Esophagus squamous epithelium (tissue), 5 donors: ENCODE results near the gene PLA2G15. TPM values are rescaled to one million over a fixed set of nuclear protein-coding genes. Genes with fewer than 3 reads are reported as not detected.
A peak's percentile ranks its signal among the peaks of the same experiment; 100 is the strongest.

ENCODE experiments used
- DNase-seq: peaks from one replicate; lab custom pipeline; 2025; lab: John Stamatoyannopoulos, UW
- H3K27ac ChIP-seq, 4 donors: fragments of 200-600 bp; sonication (generic); one replicate each; pipeline ENCODE4 v1.5.1; 2016 to 2019; ENCODE audit warnings: mild to moderate bottlenecking in 1 of 4
- H3K27me3 ChIP-seq, 4 donors: fragments of 200-600 bp; sonication (generic); 1 replicate in 3 of 4; 2 replicates in 1 of 4; pipeline versions ENCODE4 v1.5.1 to v1.6.0; 2017 to 2021; ENCODE audit warnings: antibody characterized with exemption in 1 of 4
- H3K36me3 ChIP-seq, 3 donors: fragments of 200-600 bp; sonication (generic); one replicate each; pipeline ENCODE4 v1.5.1; 2016 to 2019
- H3K4me1 ChIP-seq, 3 donors: fragments of 200-600 bp; sonication (generic); one replicate each; pipeline ENCODE4 v1.5.1; 2017 to 2019
- H3K4me3 ChIP-seq, 4 donors: fragments of 200-600 bp; sonication (generic); 1 replicate in 3 of 4; 2 replicates in 1 of 4; pipeline ENCODE4 v1.5.1; 2016 to 2019; ENCODE audit warnings: mild to moderate bottlenecking in 2 of 4, moderate library complexity in 1 of 4
- H3K9me3 ChIP-seq, 3 donors: fragments of 200-600 bp; sonication (generic); one replicate each; pipeline ENCODE4 v1.5.1; 2016 to 2019
- CTCF ChIP-seq, 6 experiments: fragments of 450-650 bp in 4 of 6; fragments of 200-600 bp in 2 of 6; sonication (generic) in 2 of 6; IDR thresholded peaks; one replicate each; pipeline ENCODE4 v1.5.1; 2016 to 2019; ENCODE audit warnings: antibody characterized with exemption in 6 of 6, mild to moderate bottlenecking in 4 of 6, moderate library complexity in 4 of 6
- POLR2A ChIP-seq, 4 donors: fragments of 450-650 bp; IDR thresholded peaks; one replicate each; pipeline ENCODE4 v1.6.1; 2017; ENCODE audit warnings: antibody characterized with exemption in 4 of 4, mild to moderate bottlenecking in 4 of 4, moderate library complexity in 3 of 4
- WGBS, 2 donors: methylation state at CpG; one replicate each; pipeline ENCODE4 v1.1.5; 2018; 5-methylcytosine and 5-hydroxymethylcytosine counted together
- intact Hi-C: fragments of 100-400 bp; cut with DNase I; formaldehyde crosslinking; loops from one replicate; pipeline ENCODE4 v1.15.0; 2022
- small RNA-seq, 4 donors: library from RNA; depleted of rRNA; stranded (forward); fragments of <200 nt; gene quantifications; one replicate each; pipeline ENCODE3, GENCODE V24; 2016
- total RNA-seq, 4 donors: library from RNA; depleted of rRNA; stranded (reverse); fragments of >200 nt; gene quantifications; one replicate each; pipeline ENCODE4 v1.1.0, GENCODE V29; 2016
- donor health status: DM: yes; HTN: yes; CAD: no.

Gene PLA2G15
- total RNA-seq, 4 donors from 2014 or later = 3.3 to 9.8 (median 6.6) TPM

GRCh38 chr16:68310437-68310773, 65.2 kb downstream of the PLA2G15 start:
- no peaks in the 10 kb centered on the region for H3K9me3 ChIP-seq
- peaks cover 16 to 50% (median 28%) of the 10 kb centered on the region in 3 donors for H3K4me1 ChIP-seq
- TF ChIP-seq CTCF (IDR thresholded peaks at IDR 0.05) = no peak
- no peak for TF ChIP-seq POLR2A (IDR thresholded peaks at IDR 0.05)
- H3K36me3 ChIP-seq = peaks cover 0 to 49% (median 11%) of the 10 kb centered on the region in 3 donors
- no peak for DNase-seq
- WGBS, 2 donors = 0% methylated on average over 1 of the region's 29 CpGs; no CpG with 5 or more reads in 1 of the 2 donors
- peak overlapping the region; percentile 67 to 98 (median 78) for H3K4me3 ChIP-seq
- H3K27ac ChIP-seq = peak overlapping the region; percentile 81 to 89 (median 87)
- intact Hi-C loops = loop anchor here (10.0 kb wide), 1 partner anchor 56 kb away; no protein-coding TSS in a partner anchor
- no peaks in the 10 kb centered on the region for H3K27me3 ChIP-seq

Small RNA genes lying within 50 kb of the gene (small RNA-seq; reads per million reads assigned to genes)
- 0 reads per million in 4 donors for gene RNU6-1262P

Other genes with a start within 250 kb of the PLA2G15 start
- 1 to 10 TPM in 2 of 4 donors, under 1 TPM in 1, not detected in 1; 0.18 to 6.2 (median 4.0) TPM for gene DPEP2, start 245.9 kb upstream of the PLA2G15 start, total RNA-seq
- gene DPEP2NB, start 229.5 kb upstream of the PLA2G15 start, total RNA-seq = not detected
- gene DDX28, start 222.1 kb upstream of the PLA2G15 start, total RNA-seq = 10 to 100 TPM in 3 of 4 donors, 1 to 10 TPM in 1; 9.7 to 12.8 (median 11.6) TPM
- gene DUS2, start 222.1 kb upstream of the PLA2G15 start, total RNA-seq = 10 to 100 TPM in 3 of 4 donors, 1 to 10 TPM in 1; 9.9 to 26.1 (median 14.7) TPM
- 10 to 100 TPM; 18.6 to 30.9 (median 20.5) TPM for gene NFATC3, start 160.0 kb upstream of the PLA2G15 start, total RNA-seq
- gene ESRP2, start 9.2 kb upstream of the PLA2G15 start, total RNA-seq = 100 to 1,000 TPM in 3 of 4 donors, 10 to 100 TPM in 1; 44.6 to 137 (median 118) TPM
- gene SLC7A6, start 19.2 kb downstream of the PLA2G15 start, total RNA-seq = 10 to 100 TPM in 1 of 4 donors, 1 to 10 TPM in 3; 5.7 to 28.2 (median 7.9) TPM
- gene SLC7A6OS, start 65.6 kb downstream of the PLA2G15 start, total RNA-seq = 10 to 100 TPM in 1 of 4 donors, 1 to 10 TPM in 3; 4.5 to 16.2 (median 6.7) TPM
- 10 to 100 TPM; 15.2 to 35.7 (median 21.2) TPM for gene PRMT7, start 65.6 kb downstream of the PLA2G15 start, total RNA-seq
- 1 to 10 TPM in 2 of 4 donors, under 1 TPM in 2; 0.18 to 2.3 (median 0.92) TPM for gene SMPD3, start 203.1 kb downstream of the PLA2G15 start, total RNA-seq